H9 (cell line): ENCODE results near the gene HCK. TPM values are rescaled to one million over a fixed set of nuclear protein-coding genes. Genes with fewer than 3 reads are reported as not detected.

ENCODE experiments used
- DNase-seq: peaks from one replicate; pipeline ENCODE4 v3.0.0-alpha.2; 2017
- H2AFZ ChIP-seq: one replicate; pipeline ENCODE4 v1.6.1; 2013; ENCODE audit warnings: mild to moderate bottlenecking, low read length, control low read depth, moderate library complexity
- H2AK5ac ChIP-seq: 2 replicates; pipeline ENCODE4 v1.6.1; 2013; ENCODE audit warnings: low read length, control low read depth, mixed read lengths; ENCODE audit not compliant: insufficient read length
- H2BK120ac ChIP-seq: one replicate; pipeline ENCODE4 v1.6.1; 2013; ENCODE audit warnings: low read depth, mild to moderate bottlenecking, low read length, control low read depth, inconsistent platforms; ENCODE audit not compliant: poor library complexity, severe bottlenecking
- H2BK12ac ChIP-seq: 2 replicates; pipeline ENCODE4 v1.6.1; 2013; ENCODE audit warnings: low read length, control low read depth, mixed read lengths, low read depth; ENCODE audit not compliant: insufficient read length
- H2BK15ac ChIP-seq: 2 replicates; pipeline ENCODE4 v1.6.1; 2013; ENCODE audit warnings: low read depth, low read length, control low read depth
- H2BK20ac ChIP-seq: one replicate; pipeline ENCODE4 v1.6.1; 2013; ENCODE audit warnings: low read depth, mild to moderate bottlenecking, low read length, control low read depth, inconsistent platforms; ENCODE audit not compliant: poor library complexity, severe bottlenecking
- H2BK5ac ChIP-seq: 2 replicates; pipeline ENCODE4 v1.6.1; 2013; ENCODE audit warnings: low read length, control low read depth, mixed read lengths; ENCODE audit not compliant: insufficient read length
- H3K14ac ChIP-seq: 2 replicates; pipeline ENCODE4 v1.6.1; 2013; ENCODE audit warnings: low read length, control low read depth; ENCODE audit not compliant: insufficient read depth
- H3K18ac ChIP-seq: 2 replicates; pipeline ENCODE4 v1.6.1; 2013; ENCODE audit warnings: low read depth, mild to moderate bottlenecking, mixed read lengths, low read length, control low read depth; ENCODE audit not compliant: insufficient read length
- H3K23ac ChIP-seq: 2 replicates; pipeline ENCODE4 v1.6.1; 2013; ENCODE audit warnings: low read length, control low read depth, mixed read lengths, low read depth; ENCODE audit not compliant: insufficient read length
- H3K23me2 ChIP-seq: 2 replicates; pipeline ENCODE4 v1.6.1; 2013; ENCODE audit warnings: low read depth, mild to moderate bottlenecking, mixed read lengths, low read length, control low read depth; ENCODE audit not compliant: insufficient read length, poor library complexity, severe bottlenecking
- H3K27ac ChIP-seq: 2 replicates; pipeline ENCODE4 v1.5.1; 2013; ENCODE audit warnings: low read length, control low read depth, mixed read lengths, low read depth; ENCODE audit not compliant: insufficient read length
- H3K27me3 ChIP-seq: 2 replicates; pipeline ENCODE4 v1.6.1; 2013; ENCODE audit warnings: low read length, control low read depth, inconsistent platforms; ENCODE audit not compliant: insufficient read depth
- H3K4ac ChIP-seq: 2 replicates; pipeline ENCODE4 v1.6.1; 2013; ENCODE audit warnings: low read depth, mild to moderate bottlenecking, control low read depth, inconsistent platforms, low read length, moderate library complexity
- H3K4me1 ChIP-seq: 2 replicates; pipeline ENCODE4 v1.6.1; 2013; ENCODE audit warnings: low read length, control low read depth, inconsistent platforms; ENCODE audit not compliant: insufficient read depth
- H3K4me2 ChIP-seq: 2 replicates; pipeline ENCODE4 v1.6.1; 2013; ENCODE audit warnings: low read length, control low read depth, mixed read lengths; ENCODE audit not compliant: insufficient read length, insufficient read depth
- H3K56ac ChIP-seq: 2 replicates; pipeline ENCODE4 v1.6.1; 2013; ENCODE audit warnings: low read depth, mild to moderate bottlenecking, mixed read lengths, low read length, control low read depth; ENCODE audit not compliant: insufficient read length
- H3K79me1 ChIP-seq: 2 replicates; pipeline ENCODE4 v1.6.1; 2013; ENCODE audit warnings: low read depth, mild to moderate bottlenecking, moderate library complexity, low read length, control low read depth, inconsistent platforms; ENCODE audit not compliant: insufficient read depth, poor library complexity, severe bottlenecking
- H3K79me2 ChIP-seq: 2 replicates; pipeline ENCODE4 v1.6.1; 2013; ENCODE audit warnings: low read length, control low read depth, inconsistent platforms; ENCODE audit not compliant: insufficient read depth
- H3K9ac ChIP-seq: 2 replicates; pipeline ENCODE4 v1.6.1; 2013; ENCODE audit warnings: low read length, control low read depth, mixed read lengths; ENCODE audit not compliant: insufficient read length; ENCODE audit errors: extremely low read depth
- H3K9me3 ChIP-seq: one replicate; pipeline ENCODE4 v1.6.1; 2013; ENCODE audit warnings: low read depth, low read length, inconsistent platforms; ENCODE audit not compliant: control insufficient read depth
- H3T11ph ChIP-seq: one replicate; pipeline ENCODE4 v1.6.1; 2013; ENCODE audit warnings: mild to moderate bottlenecking, low read length, control low read depth, inconsistent platforms
- H4K20me1 ChIP-seq: one replicate; pipeline ENCODE4 v1.6.1; 2013; ENCODE audit not compliant: control insufficient read depth, insufficient read length, insufficient read depth
- H4K5ac ChIP-seq: 2 replicates; pipeline ENCODE4 v1.6.1; 2013; ENCODE audit warnings: low read depth, mild to moderate bottlenecking, mixed read lengths, low read length, control low read depth; ENCODE audit not compliant: insufficient read length
- H4K8ac ChIP-seq: replicated peaks from 2 replicates; pipeline ENCODE4 v1.6.1; 2013; ENCODE audit warnings: low read length, control low read depth, mixed read lengths, low read depth; ENCODE audit not compliant: insufficient read length
- H4K91ac ChIP-seq: 2 replicates; pipeline ENCODE4 v1.6.1; 2013; ENCODE audit warnings: low read depth, mild to moderate bottlenecking, moderate library complexity, mixed read lengths, low read length, control low read depth; ENCODE audit not compliant: insufficient read length
- H3K27ac Mint-ChIP-seq, 3 experiments: 2 replicates in 2 of 3; 3 replicates in 1 of 3; pipeline ENCODE4 v1.8.0; 2020 to 2021; ENCODE audit warnings: mixed read lengths in 3 of 3, mild to moderate bottlenecking in 1 of 3, moderate library complexity in 1 of 3
- H3K27me3 Mint-ChIP-seq: 2 replicates; pipeline ENCODE4 v1.8.0; 2021; ENCODE audit warnings: low read depth, mild to moderate bottlenecking, moderate library complexity, mixed read lengths
- H3K36me3 Mint-ChIP-seq, 3 experiments: 2 replicates in 2 of 3; 3 replicates in 1 of 3; pipeline ENCODE4 v1.8.0; 2020 to 2021; ENCODE audit warnings: low read depth in 3 of 3, mixed read lengths in 3 of 3; ENCODE audit not compliant: insufficient read depth in 1 of 3
- H3K4me1 Mint-ChIP-seq, 2 experiments: 2 replicates each; pipeline ENCODE4 v1.8.0; 2020; ENCODE audit warnings: mixed read lengths in 2 of 2
- H3K4me3 Mint-ChIP-seq, 2 experiments: 2 replicates in 1 of 2; 3 replicates in 1 of 2; pipeline ENCODE4 v1.8.0; 2020 to 2021; ENCODE audit warnings: mild to moderate bottlenecking in 2 of 2, mixed read lengths in 2 of 2, moderate library complexity in 1 of 2
- H3K9me3 Mint-ChIP-seq, 2 experiments: 2 replicates in 1 of 2; 3 replicates in 1 of 2; pipeline ENCODE4 v1.8.0; 2020; ENCODE audit warnings: mild to moderate bottlenecking in 2 of 2, mixed read lengths in 2 of 2, moderate library complexity in 1 of 2
- WGBS: extraction: QIAGEN DNeasy Blood & Tissue Kit; methylation state at CpG from one replicate; pipeline ENCODE4 v1.1.7; 2013; ENCODE audit warnings: missing lambda C conversion rate, low lambda C conversion rate, mixed read lengths; ENCODE audit not compliant: insufficient read length; ENCODE audit errors: extremely low coverage; 5-methylcytosine and 5-hydroxymethylcytosine counted together
- total RNA-seq: library from RNA; stranded (reverse); gene quantifications from 2 replicates; pipeline ENCODE4 v1.2.1, GENCODE V29; 2021
- TF ChIP-seq, protein P1 (sequence below): fragments of 200-600 bp; sonication (generic); conservative IDR thresholded peaks from 3 replicates; pipeline ENCODE4 v1.8.0; 2021; ENCODE audit warnings: antibody characterized with exemption, mild to moderate bottlenecking

The HCK gene
- total RNA-seq, 1 experiment from 2014 or later = 1.7 TPM

DNA sequence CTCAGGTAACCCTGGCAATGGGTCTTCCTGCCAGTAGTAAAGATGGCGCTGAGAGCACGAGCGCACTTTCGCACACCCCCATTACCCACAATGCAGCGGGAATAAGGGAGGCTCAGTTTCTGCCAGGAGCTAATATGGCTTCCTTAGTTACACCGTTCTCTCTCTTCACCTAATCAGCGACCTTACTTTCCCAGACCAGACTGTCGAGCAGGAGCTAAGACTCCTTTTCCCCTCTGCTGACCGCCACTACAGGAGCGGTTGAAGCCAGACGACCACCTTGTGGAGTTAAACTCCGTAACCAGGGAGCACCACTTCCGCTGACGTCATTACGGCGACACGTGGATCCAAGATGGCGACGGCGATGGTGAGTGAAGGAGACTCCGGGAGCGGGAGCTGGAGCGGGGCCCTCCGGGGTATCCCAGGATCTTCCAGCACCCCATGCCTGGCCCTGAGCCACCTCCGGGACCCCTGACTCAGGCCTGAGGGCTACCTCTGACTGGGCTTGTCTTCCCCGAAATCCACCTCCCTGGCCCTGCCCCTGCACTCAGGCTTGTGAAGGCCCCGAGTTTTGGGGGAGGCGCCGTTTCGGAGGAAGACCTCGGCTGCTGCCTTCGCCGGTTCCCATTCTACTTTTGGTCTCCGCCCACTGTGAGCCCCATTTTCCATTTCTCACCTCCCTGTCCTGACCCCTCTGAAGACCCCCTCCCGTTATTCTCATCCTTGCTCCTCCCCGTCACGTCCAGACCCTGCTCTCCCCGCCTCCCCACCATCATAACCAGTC, 57.5 kb downstream of the HCK start, which contains the start of gene TM9SF4:
TM9SF4 (plus strand) TSS at position 323 of the 781 bp plus-strand sequence; CDS start at position 350, 27 bp downstream.
- H3K27me3 Mint-ChIP-seq = peaks cover 7% of the 10 kb centered on the region
- no CpG with 5 or more reads among the region's 38 CpGs for WGBS
- peaks cover 6% of the 10 kb centered on the region; the same call in 1 of the 2 replicates for H3K79me2 ChIP-seq

More for the DNA sequence above, 57.5 kb downstream of the HCK start, which contains the start of gene TM9SF4:
- peaks cover 6% of the 10 kb centered on the region for H3K23me2 ChIP-seq
- H4K91ac ChIP-seq = no peak within 1 kb of the TSS
- TF ChIP-seq, protein P1, sequence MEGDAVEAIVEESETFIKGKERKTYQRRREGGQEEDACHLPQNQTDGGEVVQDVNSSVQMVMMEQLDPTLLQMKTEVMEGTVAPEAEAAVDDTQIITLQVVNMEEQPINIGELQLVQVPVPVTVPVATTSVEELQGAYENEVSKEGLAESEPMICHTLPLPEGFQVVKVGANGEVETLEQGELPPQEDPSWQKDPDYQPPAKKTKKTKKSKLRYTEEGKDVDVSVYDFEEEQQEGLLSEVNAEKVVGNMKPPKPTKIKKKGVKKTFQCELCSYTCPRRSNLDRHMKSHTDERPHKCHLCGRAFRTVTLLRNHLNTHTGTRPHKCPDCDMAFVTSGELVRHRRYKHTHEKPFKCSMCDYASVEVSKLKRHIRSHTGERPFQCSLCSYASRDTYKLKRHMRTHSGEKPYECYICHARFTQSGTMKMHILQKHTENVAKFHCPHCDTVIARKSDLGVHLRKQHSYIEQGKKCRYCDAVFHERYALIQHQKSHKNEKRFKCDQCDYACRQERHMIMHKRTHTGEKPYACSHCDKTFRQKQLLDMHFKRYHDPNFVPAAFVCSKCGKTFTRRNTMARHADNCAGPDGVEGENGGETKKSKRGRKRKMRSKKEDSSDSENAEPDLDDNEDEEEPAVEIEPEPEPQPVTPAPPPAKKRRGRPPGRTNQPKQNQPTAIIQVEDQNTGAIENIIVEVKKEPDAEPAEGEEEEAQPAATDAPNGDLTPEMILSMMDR = no peak
- peak within 1 kb of the TSS; percentile 95 for H2BK120ac ChIP-seq
- peak within 1 kb of the TSS; percentile 93 for H2BK5ac ChIP-seq
- peak within 1 kb of the TSS; percentile 87 for H3K9ac ChIP-seq
- no peak within 1 kb of the TSS for H3K23ac ChIP-seq
- Mint-ChIP-seq H3K27ac (peak within 1 kb of the TSS; percentile 100), H3K9me3 (no peaks in the 10 kb centered on the region), H3K4me3 (peak within 1 kb of the TSS; percentile 99), H3K36me3 (peaks cover 0 to 6% (median 4%) of the 10 kb centered on the region in 3 experiments; a peak in 4 of 7 replicates), H3K4me1 (peaks cover 9 to 15% of the 10 kb centered on the region in 2 experiments)
- H2BK20ac ChIP-seq = no peak within 1 kb of the TSS
- peak within 1 kb of the TSS; percentile 82 for H4K5ac ChIP-seq
- H2BK15ac ChIP-seq = no peak within 1 kb of the TSS
- peak within 1 kb of the TSS; percentile 36 for H2BK12ac ChIP-seq
- no peaks in the 10 kb centered on the region for H3K9me3 ChIP-seq
- 0 out of 2 replicates have a peak, but pooled peaks cover 3% of the 10 kb centered on the region for H3K4me1 ChIP-seq
- peak within 1 kb of the TSS; percentile 97 for H3T11ph ChIP-seq
- H2AK5ac ChIP-seq = no peak within 1 kb of the TSS
- no peak within 1 kb of the TSS; the same call in 1 of the 2 replicates for H3K4ac ChIP-seq
- no peaks in the 10 kb centered on the region for H3K27me3 ChIP-seq
- no peak within 1 kb of the TSS for H4K8ac ChIP-seq
- H3K14ac ChIP-seq = peak within 1 kb of the TSS; percentile 99
- peak within 1 kb of the TSS; percentile 63 for H3K56ac ChIP-seq
- peak within 1 kb of the TSS; percentile 92 for H2AFZ ChIP-seq
- peak within 1 kb of the TSS; percentile 36 for H3K4me2 ChIP-seq
- H4K20me1 ChIP-seq = no peaks in the 10 kb centered on the region
- H3K79me1 ChIP-seq = no peaks in the 10 kb centered on the region
- peak within 1 kb of the TSS; percentile 71 for H3K27ac ChIP-seq
- peak within 1 kb of the TSS; percentile 99 for H3K18ac ChIP-seq
- DNase-seq = peak; percentile 96
